ENCODE measurements around the gene SLC35A5.

The SLC35A5 gene

GRCh38 chr3:112593258-112593657, 31.4 kb downstream of the SLC35A5 start:
- no peak overlapping the region for H3K4me3 ChIP-seq (ENCODE audit: low read depth, low read length)
- no peak for TF ChIP-seq CTCF (IDR thresholded peaks at IDR 0.05; ENCODE audit: low read depth, low read length, missing control alignments)
- DNase-seq (ENCODE audit: low read depth) = no peak

GRCh38 chr3:112594856-112595255, 33.0 kb downstream of the SLC35A5 start:
- DNase-seq (ENCODE audit: low read depth) = no peak
- TF ChIP-seq CTCF (IDR thresholded peaks at IDR 0.05; ENCODE audit: low read depth, low read length, missing control alignments) = no peak
- H3K4me3 ChIP-seq (ENCODE audit: low read depth, low read length) = no peak overlapping the region

GRCh38 chr3:112597945-112598344, 36.1 kb downstream of the SLC35A5 start:
- H3K4me3 ChIP-seq (ENCODE audit: low read depth, low read length) = no peak overlapping the region
- no peak for DNase-seq (ENCODE audit: low read depth)
- TF ChIP-seq CTCF (IDR thresholded peaks at IDR 0.05; ENCODE audit: low read depth, low read length, missing control alignments) = no peak

GRCh38 chr3:112598731-112599130, 36.9 kb downstream of the SLC35A5 start:
- no peak for TF ChIP-seq CTCF (IDR thresholded peaks at IDR 0.05; ENCODE audit: low read depth, low read length, missing control alignments)
- no peak for DNase-seq (ENCODE audit: low read depth)

GRCh38 chr3:112602217-112602838, 40.5 kb downstream of the SLC35A5 start:
- H3K4me3 ChIP-seq (ENCODE audit: low read depth, low read length) = no peak overlapping the region
- TF ChIP-seq CTCF (IDR thresholded peaks at IDR 0.05; ENCODE audit: low read depth, low read length, missing control alignments) = no peak
- peak; percentile 8 for DNase-seq (ENCODE audit: low read depth)

More at GRCh38 chr3:112598731-112599130, 36.9 kb downstream of the SLC35A5 start:
- no peak overlapping the region for H3K4me3 ChIP-seq (ENCODE audit: low read depth, low read length)

GRCh38 chr3:112604536-112604935, 42.7 kb downstream of the SLC35A5 start:
- no peak for DNase-seq (ENCODE audit: low read depth)
- TF ChIP-seq CTCF (IDR thresholded peaks at IDR 0.05; ENCODE audit: low read depth, low read length, missing control alignments) = no peak
- no peak overlapping the region for H3K4me3 ChIP-seq (ENCODE audit: low read depth, low read length)

GRCh38 chr3:112605285-112605684, 43.4 kb downstream of the SLC35A5 start:
- no peak for DNase-seq (ENCODE audit: low read depth)
- no peak overlapping the region for H3K4me3 ChIP-seq (ENCODE audit: low read depth, low read length)
- no peak for TF ChIP-seq CTCF (IDR thresholded peaks at IDR 0.05; ENCODE audit: low read depth, low read length, missing control alignments)

Measured in GM12864 (cell line).